ENCODE results near the gene GRIA4. TPM values are rescaled to one million over a fixed set of nuclear protein-coding genes. Genes with fewer than 3 reads are reported as not detected.
"Not testable (repeated sequence)": the region's sequence is repeated elsewhere in the genome, so short reads cannot be mapped to it uniquely, and the experiment has no call there.

Gene GRIA4
- polyA plus RNA-seq, 1 donor from 2014 or later, result not detected

GRCh38 chr11:105780781-105781525 lies 171.1 kb downstream of the GRIA4 start:
- Mint-ChIP-seq H3K27ac (no peak overlapping the region), H3K9me3 (peaks cover 0 to 2% (median 0%) of the 10 kb centered on the region in 3 donors), H3K4me1 (no peaks in the 10 kb centered on the region), H3K36me3 (no peaks in the 10 kb centered on the region), H3K27me3 (no peaks in the 10 kb centered on the region), H3K4me3 (no peak overlapping the region)

- Mint-ChIP-seq H3K9me3 (peaks cover 0 to 2% (median 0%) of the 10 kb centered on the region in 3 donors), H3K4me3 (no peak overlapping the region), H3K27me3 (no peaks in the 10 kb centered on the region), H3K27ac (no peak overlapping the region), H3K36me3 (no peaks in the 10 kb centered on the region), H3K4me1 (no peaks in the 10 kb centered on the region)
Measured at GRCh38 chr11:105781807-105782206, 171.9 kb downstream of the GRIA4 start.

GRCh38 chr11:105783216-105783615 lies 173.3 kb downstream of the GRIA4 start:
- no peak overlapping the region for H3K4me3 Mint-ChIP-seq
- H3K27ac Mint-ChIP-seq, result no peak overlapping the region
- H3K27me3 Mint-ChIP-seq, result no peaks in the 10 kb centered on the region
- H3K4me1 Mint-ChIP-seq, result no peaks in the 10 kb centered on the region
- H3K36me3 Mint-ChIP-seq, result no peaks in the 10 kb centered on the region
- peaks cover 0 to 2% (median 0%) of the 10 kb centered on the region in 3 donors for H3K9me3 Mint-ChIP-seq

GRCh38 chr11:105785850-105786249 lies 176.0 kb downstream of the GRIA4 start:
- H3K27me3 Mint-ChIP-seq, H3K36me3 Mint-ChIP-seq, H3K4me3 Mint-ChIP-seq, H3K27ac Mint-ChIP-seq, H3K9me3 Mint-ChIP-seq, H3K4me1 Mint-ChIP-seq: not testable (repeated sequence)

GRCh38 chr11:105786741-105787140 lies 176.9 kb downstream of the GRIA4 start:
- Mint-ChIP-seq H3K36me3 (no peaks in the 10 kb centered on the region), H3K4me3 (no peak overlapping the region), H3K4me1 (no peaks in the 10 kb centered on the region), H3K27ac (no peak overlapping the region), H3K9me3 (no peaks in the 10 kb centered on the region), H3K27me3 (no peaks in the 10 kb centered on the region)

GRCh38 chr11:105789579-105790420 lies 179.9 kb downstream of the GRIA4 start:
- Mint-ChIP-seq H3K27me3 (no peaks in the 10 kb centered on the region), H3K4me3 (no peak overlapping the region), H3K9me3 (no peaks in the 10 kb centered on the region), H3K27ac (no peak overlapping the region), H3K4me1 (no peaks in the 10 kb centered on the region), H3K36me3 (no peaks in the 10 kb centered on the region)

GRCh38 chr11:105790840-105791239 lies 181.0 kb downstream of the GRIA4 start:
- no peak overlapping the region for H3K4me3 Mint-ChIP-seq
- no peaks in the 10 kb centered on the region for H3K36me3 Mint-ChIP-seq
- no peaks in the 10 kb centered on the region for H3K9me3 Mint-ChIP-seq

GRCh38 chr11:105793092-105793491 lies 183.2 kb downstream of the GRIA4 start:
- Mint-ChIP-seq H3K9me3 (no peaks in the 10 kb centered on the region), H3K4me1 (no peaks in the 10 kb centered on the region), H3K27ac (no peak overlapping the region), H3K4me3 (no peak overlapping the region), H3K36me3 (no peaks in the 10 kb centered on the region), H3K27me3 (no peaks in the 10 kb centered on the region)

More at GRCh38 chr11:105790840-105791239, 181.0 kb downstream of the GRIA4 start:
- Mint-ChIP-seq H3K27ac (no peak overlapping the region), H3K27me3 (no peaks in the 10 kb centered on the region), H3K4me1 (no peaks in the 10 kb centered on the region)

- Mint-ChIP-seq H3K27me3 (no peaks in the 10 kb centered on the region), H3K36me3 (no peaks in the 10 kb centered on the region), H3K4me3 (no peak overlapping the region), H3K27ac (no peak overlapping the region), H3K9me3 (no peaks in the 10 kb centered on the region), H3K4me1 (no peaks in the 10 kb centered on the region)
Measured at GRCh38 chr11:105799263-105799662, 189.4 kb downstream of the GRIA4 start.

- Mint-ChIP-seq H3K9me3 (no peaks in the 10 kb centered on the region), H3K27ac (no peak overlapping the region), H3K4me1 (no peaks in the 10 kb centered on the region), H3K36me3 (no peaks in the 10 kb centered on the region), H3K27me3 (no peaks in the 10 kb centered on the region), H3K4me3 (no peak overlapping the region)
Measured at GRCh38 chr11:105799728-105800462, 190.0 kb downstream of the GRIA4 start.

GRCh38 chr11:105802390-105802789 lies 192.5 kb downstream of the GRIA4 start:
- Mint-ChIP-seq H3K36me3 (no peaks in the 10 kb centered on the region), H3K4me1 (no peaks in the 10 kb centered on the region), H3K4me3 (no peak overlapping the region), H3K27me3 (no peaks in the 10 kb centered on the region), H3K27ac (no peak overlapping the region), H3K9me3 (no peaks in the 10 kb centered on the region)

- Mint-ChIP-seq H3K36me3 (no peaks in the 10 kb centered on the region), H3K4me3 (no peak overlapping the region), H3K27ac (no peak overlapping the region), H3K9me3 (no peaks in the 10 kb centered on the region), H3K4me1 (no peaks in the 10 kb centered on the region), H3K27me3 (peaks cover 4% of the 10 kb centered on the region)
Measured at GRCh38 chr11:105811242-105811641, 201.4 kb downstream of the GRIA4 start.

GRCh38 chr11:105821372-105821771 lies 211.5 kb downstream of the GRIA4 start:
- Mint-ChIP-seq H3K36me3 (no peaks in the 10 kb centered on the region), H3K9me3 (no peaks in the 10 kb centered on the region), H3K4me3 (no peak overlapping the region), H3K27ac (no peak overlapping the region), H3K27me3 (peaks cover 1% of the 10 kb centered on the region), H3K4me1 (no peaks in the 10 kb centered on the region)

- Mint-ChIP-seq H3K4me3 (no peak overlapping the region), H3K27ac (no peak overlapping the region), H3K4me1 (no peaks in the 10 kb centered on the region), H3K9me3 (no peaks in the 10 kb centered on the region), H3K36me3 (no peaks in the 10 kb centered on the region), H3K27me3 (peaks cover 1% of the 10 kb centered on the region)
Measured at GRCh38 chr11:105821781-105822180, 211.9 kb downstream of the GRIA4 start.

GRCh38 chr11:105823495-105824033 lies 213.7 kb downstream of the GRIA4 start:
- Mint-ChIP-seq H3K4me1 (no peaks in the 10 kb centered on the region), H3K4me3 (no peak overlapping the region), H3K36me3 (no peaks in the 10 kb centered on the region), H3K9me3 (no peaks in the 10 kb centered on the region), H3K27ac (no peak overlapping the region), H3K27me3 (peaks cover under 1% of the 10 kb centered on the region)
